ENCODE results near the gene STAG2.

STAG2 gene

GRCh38 chrX:123976706-123977316 lies 15.3 kb downstream of the STAG2 start:
- peak in 1 of 2 donors; percentile 36 for DNase-seq

GRCh38 chrX:123983240-123983639 lies 21.7 kb downstream of the STAG2 start:
- no peak for DNase-seq

- DNase-seq, result no peak
These were observed 24.9 kb downstream of the STAG2 start for GRCh38 chrX:123986377-123986776.

- DNase-seq, result no peak
These were observed 27.1 kb downstream of the STAG2 start for GRCh38 chrX:123988423-123989111.

GRCh38 chrX:123989235-123989634 lies 27.7 kb downstream of the STAG2 start:
- DNase-seq, result no peak

GRCh38 chrX:123990169-123990568 lies 28.7 kb downstream of the STAG2 start:
- DNase-seq, result no peak

GRCh38 chrX:123990602-123991001 lies 29.1 kb downstream of the STAG2 start:
- DNase-seq, result no peak

GRCh38 chrX:123993326-123993725 lies 31.8 kb downstream of the STAG2 start:
- DNase-seq, result no peak

GRCh38 chrX:123993904-123994635 lies 32.6 kb downstream of the STAG2 start:
- no peak for DNase-seq

- no peak for DNase-seq
These were observed 33.2 kb downstream of the STAG2 start for GRCh38 chrX:123994730-123995129.

- DNase-seq, result no peak
These were observed 40.1 kb downstream of the STAG2 start for GRCh38 chrX:124001581-124001980.

GRCh38 chrX:124005228-124005627 lies 43.7 kb downstream of the STAG2 start:
- no peak for DNase-seq

GRCh38 chrX:124010157-124010556 lies 48.7 kb downstream of the STAG2 start:
- DNase-seq, result no peak

GRCh38 chrX:124010566-124010965 lies 49.1 kb downstream of the STAG2 start:
- no peak for DNase-seq

GRCh38 chrX:124015721-124016120 lies 54.2 kb downstream of the STAG2 start:
- DNase-seq, result no peak

- DNase-seq, result no peak
These were observed 55.3 kb downstream of the STAG2 start for GRCh38 chrX:124016825-124017224.

GRCh38 chrX:124018023-124018422 lies 56.5 kb downstream of the STAG2 start:
- DNase-seq, result peak in 1 of 2 donors; percentile 28

- DNase-seq, result no peak
These were observed 62.3 kb downstream of the STAG2 start for GRCh38 chrX:124023838-124024238.

GRCh38 chrX:124026529-124026928 lies 65.0 kb downstream of the STAG2 start:
- DNase-seq, result no peak

GRCh38 chrX:124028182-124028581 lies 66.7 kb downstream of the STAG2 start:
- DNase-seq, result no peak

- no peak for DNase-seq
These were observed 69.0 kb downstream of the STAG2 start for GRCh38 chrX:124030520-124030919.

- DNase-seq, result no peak
These were observed 72.3 kb downstream of the STAG2 start for GRCh38 chrX:124033821-124034220.

- DNase-seq, result no peak
These were observed 74.2 kb downstream of the STAG2 start for GRCh38 chrX:124035657-124036056.

GRCh38 chrX:124042042-124042441 lies 80.5 kb downstream of the STAG2 start:
- no peak for DNase-seq

All from CD4-positive, alpha-beta T cell treated with Interferon alpha-2 for 1 hour (primary cell).